Stimulated activated CD8-positive, alpha-beta memory T cell treated with anti-CD3 and anti-CD28 coated beads, Interleukin-15, amount 100 ng/mL, for 24 hours (primary cell): ENCODE data around the gene AGAP3.

Experiments used
- DNase-seq: peaks from one replicate; pipeline ENCODE4 v3.0.0-alpha.2; 2020; ENCODE audit warnings: low read depth

AGAP3 gene

GRCh38 chr7:151187409-151188251 lies 101.4 kb downstream of the AGAP3 start:
- no peak for DNase-seq

GRCh38 chr7:151188252-151188542 lies 101.9 kb downstream of the AGAP3 start:
- no peak for DNase-seq

- DNase-seq = no peak
Measured at GRCh38 chr7:151189038-151189437, 102.8 kb downstream of the AGAP3 start.

- no peak for DNase-seq
Measured at GRCh38 chr7:151191544-151191943, 105.3 kb downstream of the AGAP3 start.

- no peak for DNase-seq
Measured at GRCh38 chr7:151192002-151192539, 105.8 kb downstream of the AGAP3 start.

- DNase-seq = no peak
Measured at GRCh38 chr7:151193203-151193978, 107.1 kb downstream of the AGAP3 start.
